Left lung (tissue), 10 donors: ENCODE measurements around the gene SERPINB5. TPM values are rescaled to one million over a fixed set of nuclear protein-coding genes. Genes with fewer than 3 reads are reported as not detected.
A peak's percentile ranks its signal among the peaks of the same experiment; 100 is the strongest.

Experiments
- ATAC-seq: fragments of 200-7000 bp; cut with Tn5 transposase; one replicate; pipeline ENCODE4 v1.9.1; 2020; ENCODE audit warnings: moderate library complexity
- DNase-seq, 4 donors: peaks; one replicate each; pipeline ENCODE4 v3.0.0-alpha.2; 2013 to 2020
- H3K27ac ChIP-seq, 2 donors: fragments of 200-600 bp; sonication (generic) in 1 of 2; one replicate each; pipeline versions ENCODE4 v1.5.0 to v1.8.0; 2020 to 2021
- H3K27me3 ChIP-seq, 2 donors: fragments of 200-600 bp; sonication (generic) in 1 of 2; one replicate each; pipeline versions ENCODE4 v1.5.0 to v1.8.0; 2020 to 2021
- H3K36me3 ChIP-seq, 2 donors: fragments of 200-600 bp; sonication (generic) in 1 of 2; one replicate each; pipeline versions ENCODE4 v1.5.0 to v1.8.0; 2020 to 2021
- H3K4me1 ChIP-seq, 2 donors: fragments of 200-600 bp; one replicate each; pipeline ENCODE4 v1.8.0; 2021
- H3K4me3 ChIP-seq, 2 donors: fragments of 200-600 bp; sonication (generic) in 1 of 2; one replicate each; pipeline versions ENCODE4 v1.5.0 to v1.8.0; 2020 to 2021; ENCODE audit warnings: mild to moderate bottlenecking in 1 of 2
- H3K9me3 ChIP-seq, 2 donors: fragments of 200-600 bp; sonication (generic) in 1 of 2; one replicate each; pipeline versions ENCODE4 v1.5.0 to v1.8.0; 2020 to 2021
- intact Hi-C, 2 donors: fragments of 100-400 bp; cut with DNase I; formaldehyde crosslinking; loops; one replicate each; pipeline versions ENCODE4 v1.11.2 to v1.14.2; 2022
- polyA plus RNA-seq, 6 donors: library from polyadenylated mRNA; unstranded; fragments of 120-200 nt; gene quantifications; one replicate each; pipeline ENCODE4 v1.2.1, GENCODE V29; 2013; ENCODE audit not compliant: insufficient read length in 6 of 6
- total RNA-seq, 2 donors: library from RNA; stranded (reverse); fragmentation: NEBNext Ultra II Directional; extraction: Animal tissue kit (Norgen Biotek cat#: 25700); gene quantifications; one replicate each; pipeline ENCODE4 v1.2.1, GENCODE V29; 2021
- TF ChIP-seq, protein P1 (sequence below), 2 donors: fragments of 200-600 bp; sonication (generic) in 1 of 2; IDR thresholded peaks; one replicate each; pipeline versions ENCODE4 v1.5.0 to v1.8.0; 2021; ENCODE audit warnings: antibody characterized with exemption in 2 of 2
- donor health status: DM: no; HTN: yes; CAD: no.
- donor health status: DM: no; HTN: no; CAD: no.

SERPINB5 gene
- total and polyA plus RNA-seq, 8 donors: 0.34 TPM; not detected in 7

DNA sequence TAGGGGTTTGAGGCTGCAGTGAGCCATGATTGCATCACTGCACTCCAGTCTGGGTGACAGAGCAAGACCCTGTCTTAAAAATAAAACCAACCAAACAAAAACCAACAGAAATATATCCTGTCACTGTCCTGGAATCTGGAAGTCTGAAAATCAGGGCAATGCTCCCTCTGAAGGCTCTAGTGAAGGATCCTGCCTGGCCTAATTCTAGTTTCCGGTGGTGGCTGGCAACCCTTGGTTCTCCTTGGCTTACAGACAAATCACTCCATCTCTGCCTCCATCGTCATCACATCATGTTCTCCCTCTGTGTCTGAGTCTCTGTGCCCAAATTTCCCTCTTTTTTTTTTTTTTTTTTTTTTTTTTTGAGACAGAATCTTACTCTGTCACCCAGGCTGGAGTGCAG, 38.6 kb upstream of the SERPINB5 start:
- Histone ChIP-seq H3K9me3 (no peaks in the 10 kb centered on the region), H3K4me1 (peaks cover 0 to 5% of the 10 kb centered on the region in 2 donors), H3K4me3 (no peak overlapping the region), H3K27me3 (peaks cover 0 to 5% of the 10 kb centered on the region in 2 donors), H3K27ac (no peak overlapping the region), H3K36me3 (no peaks in the 10 kb centered on the region)
- intact Hi-C loops: loop anchor here in 1 of 2 donors (10.0 kb wide), 1 partner anchor 93 kb away; no protein-coding TSS in a partner anchor
- ATAC-seq (no peak), DNase-seq (no peak)
- TF ChIP-seq, protein P1, sequence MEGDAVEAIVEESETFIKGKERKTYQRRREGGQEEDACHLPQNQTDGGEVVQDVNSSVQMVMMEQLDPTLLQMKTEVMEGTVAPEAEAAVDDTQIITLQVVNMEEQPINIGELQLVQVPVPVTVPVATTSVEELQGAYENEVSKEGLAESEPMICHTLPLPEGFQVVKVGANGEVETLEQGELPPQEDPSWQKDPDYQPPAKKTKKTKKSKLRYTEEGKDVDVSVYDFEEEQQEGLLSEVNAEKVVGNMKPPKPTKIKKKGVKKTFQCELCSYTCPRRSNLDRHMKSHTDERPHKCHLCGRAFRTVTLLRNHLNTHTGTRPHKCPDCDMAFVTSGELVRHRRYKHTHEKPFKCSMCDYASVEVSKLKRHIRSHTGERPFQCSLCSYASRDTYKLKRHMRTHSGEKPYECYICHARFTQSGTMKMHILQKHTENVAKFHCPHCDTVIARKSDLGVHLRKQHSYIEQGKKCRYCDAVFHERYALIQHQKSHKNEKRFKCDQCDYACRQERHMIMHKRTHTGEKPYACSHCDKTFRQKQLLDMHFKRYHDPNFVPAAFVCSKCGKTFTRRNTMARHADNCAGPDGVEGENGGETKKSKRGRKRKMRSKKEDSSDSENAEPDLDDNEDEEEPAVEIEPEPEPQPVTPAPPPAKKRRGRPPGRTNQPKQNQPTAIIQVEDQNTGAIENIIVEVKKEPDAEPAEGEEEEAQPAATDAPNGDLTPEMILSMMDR (IDR thresholded peaks at IDR 0.05): no peak

DNA sequence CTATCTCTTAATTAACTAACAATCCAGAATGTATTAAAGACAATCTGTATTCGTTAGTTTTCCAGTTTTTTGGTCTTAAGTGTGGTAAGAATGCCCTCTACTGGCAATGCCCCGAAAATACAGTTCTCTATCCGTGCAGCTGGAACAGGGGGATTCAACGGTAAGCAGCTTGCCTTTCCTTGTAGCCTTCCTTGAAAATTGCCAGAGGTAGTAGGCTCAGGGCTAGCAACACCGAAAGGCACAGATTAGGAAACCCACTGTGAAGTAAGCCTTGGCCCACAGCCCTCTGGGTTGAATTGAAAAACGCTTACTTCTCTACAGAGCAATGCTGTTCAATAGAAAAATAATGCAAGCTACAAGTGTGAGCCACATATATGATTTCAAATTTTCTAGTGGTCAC, 37.4 kb upstream of the SERPINB5 start:
- DNase-seq (peak in 2 of 4 donors; percentile 49 to 63), ATAC-seq (peak; percentile 91)
- H3K36me3 ChIP-seq: no peaks in the 10 kb centered on the region
- TF ChIP-seq, protein P1 (IDR thresholded peaks at IDR 0.05): peak; percentile 67 to 70
- H3K4me3 ChIP-seq: no peak overlapping the region
- H3K27ac ChIP-seq: no peak overlapping the region
- intact Hi-C loops: loop anchor here in 1 of 2 donors (10.0 kb wide), 1 partner anchor 95 kb away; no protein-coding TSS in a partner anchor
- no peaks in the 10 kb centered on the region for H3K9me3 ChIP-seq
- H3K27me3 ChIP-seq: peaks cover 0 to 5% of the 10 kb centered on the region in 2 donors
- H3K4me1 ChIP-seq: peaks cover 0 to 10% of the 10 kb centered on the region in 2 donors

DNA sequence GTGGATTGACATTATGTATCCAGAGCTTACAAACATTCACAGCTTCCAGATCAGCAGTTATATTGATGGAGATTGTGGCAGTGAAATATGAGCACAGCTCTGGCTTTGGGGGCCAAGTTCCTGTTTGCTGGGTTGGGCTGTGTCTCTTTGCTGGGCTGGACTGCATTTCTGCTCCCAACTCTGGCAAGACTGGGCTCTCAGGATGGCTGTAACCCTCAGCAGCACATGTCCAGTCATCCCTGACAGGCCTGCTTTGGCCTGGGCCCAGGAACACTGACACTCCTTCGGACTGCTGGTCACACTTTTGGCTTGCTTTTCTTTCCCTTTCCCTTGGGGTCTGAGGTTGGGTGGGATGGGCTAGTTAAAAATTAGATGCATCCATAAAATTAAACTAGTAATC, 36.5 kb upstream of the SERPINB5 start:
- ATAC-seq (no peak), DNase-seq (no peak)
- H3K36me3 ChIP-seq: no peaks in the 10 kb centered on the region
- intact Hi-C loops: loop anchor here in 1 of 2 donors (10.0 kb wide), 1 partner anchor 425 kb away; no protein-coding TSS in a partner anchor
- H3K27ac ChIP-seq: no peak overlapping the region
- H3K4me3 ChIP-seq: no peak overlapping the region
- peaks cover 0 to 18% of the 10 kb centered on the region in 2 donors for H3K4me1 ChIP-seq
- TF ChIP-seq, protein P1 (IDR thresholded peaks at IDR 0.05): no peak
- no peaks in the 10 kb centered on the region for H3K9me3 ChIP-seq
- peaks cover 0 to 5% of the 10 kb centered on the region in 2 donors for H3K27me3 ChIP-seq

DNA sequence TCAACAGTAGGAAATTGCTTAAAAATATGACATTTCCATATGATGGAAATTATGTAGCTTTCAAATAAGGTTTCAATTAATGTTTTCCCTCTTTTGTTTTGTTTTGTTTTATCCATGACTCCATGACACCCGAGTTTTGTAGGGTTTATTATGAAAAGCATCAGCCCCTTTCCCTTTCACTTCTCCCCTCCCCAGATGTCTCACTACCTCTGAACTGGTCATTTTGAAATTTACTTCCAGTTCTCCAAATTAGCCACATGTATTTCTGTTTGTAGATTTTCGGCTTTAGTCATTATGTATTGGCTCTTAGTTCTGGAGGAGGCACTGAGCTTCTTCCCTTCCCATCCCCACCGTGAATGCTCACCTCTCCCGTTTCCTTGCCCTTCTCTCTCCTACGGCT, 35.9 kb upstream of the SERPINB5 start:
- Histone ChIP-seq H3K4me1 (peaks cover 0 to 21% of the 10 kb centered on the region in 2 donors), H3K27ac (no peak overlapping the region), H3K27me3 (peaks cover 0 to 3% of the 10 kb centered on the region in 2 donors), H3K9me3 (no peaks in the 10 kb centered on the region), H3K36me3 (no peaks in the 10 kb centered on the region), H3K4me3 (no peak overlapping the region)
- DNase-seq (no peak), ATAC-seq (no peak)
- TF ChIP-seq, protein P1 (IDR thresholded peaks at IDR 0.05): no peak
- intact Hi-C loops: loop anchor here in 1 of 2 donors (10.0 kb wide), 1 partner anchor 426 kb away; no protein-coding TSS in a partner anchor

DNA sequence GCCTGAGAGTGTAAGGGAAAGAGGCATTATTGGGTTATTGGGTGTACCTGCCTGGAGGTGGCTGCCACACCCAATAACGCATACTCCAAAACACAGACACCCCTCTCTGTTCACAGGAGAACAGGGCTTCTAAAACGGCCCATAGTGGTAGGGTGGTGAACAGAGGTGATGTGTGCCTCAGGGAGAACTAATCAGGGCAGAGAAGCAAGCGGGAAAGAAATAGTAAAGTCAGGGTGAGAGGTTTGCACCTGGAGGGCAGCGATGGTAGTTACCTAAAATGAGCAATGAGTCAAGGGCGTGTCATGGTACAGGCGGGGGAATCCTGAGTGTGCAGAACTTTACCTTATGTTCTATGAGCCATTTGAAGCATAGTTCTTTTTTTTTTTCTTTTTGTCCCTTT, 32.9 kb upstream of the SERPINB5 start:
- no peak for ATAC-seq

More for the DNA sequence above, 32.9 kb upstream of the SERPINB5 start:
- H3K36me3 ChIP-seq: no peaks in the 10 kb centered on the region
- peaks cover 0 to 21% of the 10 kb centered on the region in 2 donors for H3K4me1 ChIP-seq
- TF ChIP-seq, protein P1 (IDR thresholded peaks at IDR 0.05): no peak
- intact Hi-C loops: loop anchor here in 1 of 2 donors (10.0 kb wide), 1 partner anchor 429 kb away; no protein-coding TSS in a partner anchor
- no peak overlapping the region for H3K4me3 ChIP-seq
- peak overlapping the region in 1 of 2 donors; percentile 81 for H3K27ac ChIP-seq
- no peak for DNase-seq
- H3K27me3 ChIP-seq: no peaks in the 10 kb centered on the region
- H3K9me3 ChIP-seq: no peaks in the 10 kb centered on the region
